ENCODE results near the gene BASP1.

DNA sequence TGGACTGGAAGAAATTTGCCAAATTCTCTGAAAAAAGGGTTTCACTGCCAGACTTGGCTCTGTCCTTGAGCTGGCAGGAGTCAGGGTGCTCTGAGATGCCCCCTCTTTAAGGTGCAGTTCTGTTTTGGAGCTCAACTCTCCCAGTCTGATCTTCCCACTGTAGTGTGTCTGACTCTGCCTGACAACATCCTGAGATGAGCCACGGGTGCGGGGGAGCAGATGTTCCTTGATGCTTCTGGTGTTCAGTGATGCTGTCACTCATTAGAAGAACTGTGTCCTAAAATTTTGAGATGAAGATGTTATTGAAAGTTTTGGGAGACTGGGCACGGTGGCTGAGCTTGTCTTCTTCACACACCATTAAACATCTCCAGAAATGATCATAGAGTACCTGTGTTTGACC lies 78.2 kb downstream of the BASP1 start:
- TF ChIP-seq CTCF (conservative IDR thresholded peaks at IDR 0.05) (no peak), ZFX (IDR thresholded peaks at IDR 0.05) (no peak)

Data from C4-2B (cell line).